Fibroblast of skin of back (primary cell): ENCODE results near the gene SHLD1.
A peak's percentile ranks its signal among the peaks of the same experiment; 100 is the strongest.
"Not testable (repeated sequence)": the region's sequence is repeated elsewhere in the genome, so short reads cannot be mapped to it uniquely, and the experiment has no call there.

Experiments used
- DNase-seq: peaks from one replicate; pipeline ENCODE4 v3.0.0-alpha.2; 2013

Gene SHLD1

GRCh38 chr20:5737619-5737953, 12.6 kb upstream of the SHLD1 start:
- no peak for DNase-seq

GRCh38 chr20:5737966-5738365, 12.2 kb upstream of the SHLD1 start:
- DNase-seq: no peak

DNA sequence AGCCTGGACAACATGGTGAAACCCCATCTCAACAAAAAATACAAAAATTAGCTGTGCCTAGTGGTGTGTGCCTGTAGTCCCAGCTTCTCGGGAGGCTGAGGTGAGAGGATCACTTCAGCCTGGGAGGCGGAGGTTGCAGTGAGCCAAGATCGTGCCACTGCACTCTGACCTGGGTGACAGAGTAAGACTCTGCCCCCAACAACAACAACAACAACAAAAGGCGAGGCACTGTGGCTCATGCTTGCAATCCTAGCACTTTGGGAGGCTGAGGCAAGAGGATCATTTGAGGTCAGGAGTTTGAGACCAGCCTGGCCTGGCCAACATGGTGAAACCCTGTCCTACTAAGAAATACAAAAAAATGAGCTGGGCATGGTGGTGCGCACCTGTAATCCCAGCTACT, 9.6 kb upstream of the SHLD1 start:
- not testable (repeated sequence) for DNase-seq

GRCh38 chr20:5741089-5741488, 9.1 kb upstream of the SHLD1 start:
- no peak for DNase-seq

DNA sequence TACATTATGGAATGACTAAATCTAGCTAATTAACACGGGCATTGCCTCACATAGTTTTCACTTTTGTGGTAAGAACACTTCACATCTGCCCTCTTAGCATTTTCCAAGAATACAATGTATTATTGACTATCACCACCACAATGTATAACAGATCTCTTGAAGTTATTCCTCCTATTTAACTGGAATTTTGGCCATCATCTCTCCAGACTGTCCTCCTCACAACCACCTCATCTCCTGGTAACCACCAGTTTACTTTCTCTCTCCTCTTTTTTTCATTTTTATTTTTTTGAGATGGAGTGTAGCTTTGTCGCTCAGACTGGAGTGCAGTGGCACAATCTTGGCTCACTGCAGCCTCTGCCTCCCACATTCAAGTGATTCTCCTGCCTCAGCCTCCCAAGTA, 8.2 kb upstream of the SHLD1 start:
- DNase-seq: no peak

- DNase-seq: no peak
Observed at GRCh38 chr20:5745416-5746030, 4.7 kb upstream of the SHLD1 start.

GRCh38 chr20:5746064-5746463, 4.1 kb upstream of the SHLD1 start:
- DNase-seq: no peak

DNA sequence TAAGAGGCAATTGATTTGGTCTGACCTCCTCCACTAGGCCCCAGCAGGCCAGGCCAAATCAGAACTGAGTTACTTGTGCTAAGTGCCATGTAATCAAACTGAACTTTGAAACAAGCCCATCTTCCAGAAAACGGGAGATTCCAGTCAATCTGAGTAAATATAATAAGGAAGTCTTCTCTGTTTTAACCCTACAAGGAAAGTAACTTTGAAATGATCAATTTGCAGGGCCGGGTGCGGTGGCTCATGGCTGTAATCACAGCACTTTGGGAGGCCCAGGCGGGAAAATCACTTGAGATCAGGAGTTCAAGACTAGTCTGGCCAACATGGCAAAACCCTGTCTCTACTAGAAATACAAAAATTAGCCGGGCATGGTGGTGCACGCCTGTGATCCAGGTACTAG, 2.0 kb upstream of the SHLD1 start:
- DNase-seq: no peak

DNA sequence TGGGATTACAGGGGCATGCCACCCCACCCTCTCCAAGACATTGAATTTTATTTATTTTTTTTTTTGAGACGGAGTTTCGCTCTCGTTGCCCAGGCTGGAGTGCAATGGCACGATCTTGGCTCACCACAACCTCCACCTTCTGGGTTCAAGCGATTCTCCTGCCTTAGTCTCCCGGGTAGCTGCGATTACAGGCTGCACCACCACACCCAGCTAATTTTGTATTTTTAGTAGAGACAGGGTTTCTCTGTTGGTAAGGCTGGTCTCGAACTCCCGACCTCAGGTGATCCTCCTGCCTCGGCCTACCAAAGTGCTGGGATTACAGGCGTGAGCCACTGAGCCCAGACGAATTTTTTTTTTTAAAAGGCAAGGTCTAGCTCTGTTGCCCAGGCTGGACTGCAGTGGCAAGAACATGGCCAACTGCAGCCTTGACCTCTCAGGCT, 669 bp upstream of the SHLD1 start:
- not testable (repeated sequence) for DNase-seq

DNA sequence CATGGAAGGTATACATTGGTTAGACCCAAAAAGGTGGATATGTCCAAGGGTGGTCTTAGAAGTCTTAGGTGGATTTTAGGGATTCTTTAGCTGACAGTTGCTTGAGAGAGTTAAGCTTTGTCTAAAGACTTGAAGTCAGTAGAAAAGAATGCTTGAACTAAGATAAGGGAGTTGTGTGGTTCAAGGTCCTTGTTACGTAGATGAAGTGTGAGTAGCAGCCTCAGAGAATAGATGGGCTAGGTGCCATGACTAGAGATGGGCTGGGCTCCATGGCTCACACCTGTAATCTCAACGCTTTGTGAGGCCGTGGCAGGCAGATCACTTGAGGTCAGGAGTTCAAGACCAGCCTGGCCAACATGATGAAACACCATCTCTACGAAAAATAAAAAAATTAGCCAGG, 1.7 kb downstream of the SHLD1 start:
- DNase-seq: no peak

DNA sequence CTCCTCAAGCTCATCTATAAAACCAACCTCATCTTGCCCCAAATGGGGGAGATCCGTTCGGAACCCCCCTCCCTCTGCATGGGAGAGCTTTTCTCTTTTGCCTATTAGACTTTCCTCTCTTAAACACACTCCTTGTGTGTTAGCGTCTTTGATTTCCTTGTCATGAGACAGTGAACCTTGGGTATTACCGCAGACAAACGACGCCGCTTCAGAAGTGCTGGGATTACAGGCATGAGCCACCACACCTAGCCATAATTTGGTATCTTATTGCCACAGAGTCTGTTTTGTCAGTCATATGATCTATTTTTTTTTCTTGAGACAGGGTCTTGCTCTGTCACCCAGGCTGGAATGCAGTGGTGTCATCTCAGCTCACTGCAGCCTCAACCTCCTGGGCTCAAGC, 3.6 kb downstream of the SHLD1 start:
- DNase-seq: no peak

GRCh38 chr20:5757949-5758348, 7.7 kb downstream of the SHLD1 start:
- DNase-seq: no peak

GRCh38 chr20:5766085-5766764, 16.0 kb downstream of the SHLD1 start:
- DNase-seq: no peak

- no peak for DNase-seq
Observed at GRCh38 chr20:5767493-5768098, 17.4 kb downstream of the SHLD1 start.

DNA sequence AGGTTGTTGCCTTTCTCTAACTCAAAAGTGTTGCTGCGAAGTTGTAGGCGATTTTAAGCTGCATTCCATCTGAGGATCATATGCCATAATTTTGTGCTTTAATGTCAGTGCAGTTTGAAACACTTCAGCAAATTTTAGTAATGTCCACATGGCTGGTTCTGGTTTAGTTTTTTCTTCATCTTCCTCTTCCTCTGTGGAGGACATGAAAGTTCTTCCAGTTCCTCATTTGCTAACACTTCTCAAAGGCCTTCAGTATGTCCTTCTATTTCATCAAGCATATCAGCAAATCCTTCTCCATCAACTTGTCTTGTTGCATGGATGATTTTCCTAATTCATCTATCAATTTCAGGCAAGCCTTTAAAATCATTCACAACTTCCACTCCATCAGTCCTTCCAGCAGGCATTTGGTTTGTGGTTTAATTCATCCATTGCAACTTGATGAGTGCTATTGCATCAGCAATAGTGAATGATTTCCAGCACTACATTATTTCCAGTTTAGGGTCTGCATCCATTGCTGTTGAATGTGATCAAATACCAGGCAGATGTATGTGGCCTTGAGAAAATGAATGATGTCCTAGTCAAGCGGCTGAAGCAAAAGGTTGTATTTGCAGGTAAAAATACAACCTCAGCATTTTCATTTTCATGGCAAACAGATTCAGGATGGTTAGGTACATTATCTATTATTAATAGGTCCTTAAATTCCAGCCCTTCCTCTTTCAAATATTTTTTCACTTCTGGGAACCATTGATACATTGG, 20.2 kb downstream of the SHLD1 start:
- DNase-seq: peak; percentile 12

- DNase-seq: no peak
Observed at GRCh38 chr20:5770987-5771318, 20.8 kb downstream of the SHLD1 start.

- no peak for DNase-seq
Observed at GRCh38 chr20:5772704-5773103, 22.5 kb downstream of the SHLD1 start.

- DNase-seq: no peak
Observed at GRCh38 chr20:5773589-5773988, 23.4 kb downstream of the SHLD1 start.

DNA sequence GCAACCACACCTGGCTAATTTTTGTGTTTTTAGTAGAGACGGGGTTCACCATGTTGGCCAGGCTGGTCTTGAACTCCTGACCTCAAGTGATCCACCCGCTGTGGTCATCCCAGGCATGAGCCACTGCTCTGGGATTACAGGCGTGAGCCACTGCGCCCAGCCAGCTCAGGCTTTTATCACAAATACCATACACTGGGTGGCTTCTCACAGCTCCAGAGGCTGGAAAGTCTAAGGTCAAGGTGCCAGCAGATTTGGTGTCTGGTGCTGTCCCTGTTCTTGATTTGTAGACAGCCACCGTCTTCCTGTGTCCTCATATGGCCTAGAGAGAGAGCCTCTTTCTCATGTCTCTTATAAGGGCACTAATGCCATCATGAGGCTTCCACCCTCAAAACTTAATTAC, 25.9 kb downstream of the SHLD1 start:
- DNase-seq: no peak

GRCh38 chr20:5779071-5779900, 29.1 kb downstream of the SHLD1 start:
- peak; percentile 7 for DNase-seq

- no peak for DNase-seq
Observed at GRCh38 chr20:5780846-5781217, 30.6 kb downstream of the SHLD1 start.

DNA sequence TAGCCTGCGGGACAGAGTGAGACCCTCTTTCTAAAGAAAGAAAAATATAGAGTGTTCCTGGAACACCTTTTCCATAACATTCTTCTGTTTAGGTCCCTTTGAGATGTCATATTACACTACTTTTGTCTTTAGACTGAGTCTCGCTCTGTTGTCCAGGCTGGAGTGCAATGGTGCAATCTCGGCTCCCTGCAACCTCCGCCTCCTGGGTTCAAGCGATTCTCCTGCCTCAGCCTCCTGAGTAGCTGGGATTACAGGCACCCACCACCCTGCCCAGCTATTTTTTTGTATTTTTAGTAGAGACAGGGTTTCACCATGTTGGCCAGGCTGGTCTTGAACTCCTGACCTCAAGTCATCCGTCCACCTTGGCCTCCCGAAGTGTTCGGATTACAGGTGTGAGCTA, 31.2 kb downstream of the SHLD1 start:
- not testable (repeated sequence) for DNase-seq
